Measurements from ENCODE around the gene GLIPR1L2.
"Not testable (repeated sequence)": the region's sequence is repeated elsewhere in the genome, so short reads cannot be mapped to it uniquely, and the experiment has no call there.

GLIPR1L2 gene

GRCh38 chr12:75390899-75391538 lies at the start of gene GLIPR1L2:
Gene GLIPR1L2 (plus strand): TSS chr12:75391089. CDS start chr12:75391117, 28 bp downstream.
- DNase-seq = peak; percentile 97

DNA sequence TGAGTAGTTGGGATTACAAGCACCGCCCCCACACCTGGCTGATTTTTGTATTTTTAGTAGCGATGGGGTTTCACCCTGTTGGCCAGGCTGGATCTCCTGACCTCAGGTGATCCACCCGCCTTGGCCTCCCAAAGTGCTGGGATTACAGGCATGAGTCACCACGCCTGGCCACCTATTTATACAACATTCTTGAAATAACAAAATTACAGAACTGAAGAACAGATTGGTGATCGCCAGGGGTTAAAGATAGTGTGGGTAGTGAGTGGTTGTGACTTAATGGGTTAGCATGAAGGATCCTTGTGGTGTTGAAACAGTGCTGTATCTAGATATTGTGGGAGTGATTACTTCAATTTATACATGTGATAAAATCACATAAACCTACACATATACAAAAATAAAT lies 49.0 kb upstream of the GLIPR1L2 start:
- no peak for DNase-seq

- no peak for DNase-seq
Measured at GRCh38 chr12:75345531-75345930, 45.4 kb upstream of the GLIPR1L2 start.

DNA sequence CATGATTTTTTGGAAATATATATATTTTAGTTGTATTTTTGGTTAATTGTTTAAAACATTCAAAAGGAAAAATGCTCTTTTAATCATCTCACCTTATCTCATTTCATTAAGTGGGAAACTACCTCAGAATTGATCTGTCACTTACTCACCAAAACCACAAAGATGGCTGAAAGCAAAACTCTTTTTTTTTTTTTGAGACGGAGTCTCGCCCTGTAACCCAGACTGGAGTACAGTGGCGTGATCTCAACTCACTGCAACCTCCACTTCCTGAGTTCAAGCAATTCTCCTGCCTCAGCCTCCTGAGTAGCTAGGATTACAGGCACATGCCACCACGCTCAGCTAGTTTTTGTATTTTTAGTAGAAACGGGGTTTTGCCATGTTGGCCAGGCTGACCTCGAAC lies 44.7 kb upstream of the GLIPR1L2 start:
- DNase-seq = not testable (repeated sequence)

GRCh38 chr12:75349946-75350345 lies 40.9 kb upstream of the GLIPR1L2 start:
- no peak for DNase-seq

DNA sequence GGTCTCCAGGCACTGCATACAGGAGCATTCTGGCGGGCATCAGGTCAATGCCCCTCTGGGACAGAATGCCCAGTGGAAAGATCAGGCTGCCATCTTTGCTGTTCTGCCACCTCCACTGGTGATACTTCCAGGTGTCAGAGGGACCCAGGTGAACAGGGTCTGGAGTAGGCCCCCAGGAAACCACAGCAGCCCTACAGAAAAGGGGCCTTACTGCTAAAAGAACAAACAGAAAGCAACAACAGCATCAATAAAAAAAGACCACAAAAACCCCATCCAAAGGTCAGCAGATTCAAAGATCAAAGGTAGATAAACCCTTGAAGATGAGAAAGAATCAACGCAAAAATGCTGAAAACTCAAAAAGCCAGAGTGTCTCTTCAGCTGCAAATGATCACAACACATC lies 40.5 kb upstream of the GLIPR1L2 start:
- DNase-seq = no peak

GRCh38 chr12:75354011-75354410 lies 36.9 kb upstream of the GLIPR1L2 start:
- no peak for DNase-seq

DNA sequence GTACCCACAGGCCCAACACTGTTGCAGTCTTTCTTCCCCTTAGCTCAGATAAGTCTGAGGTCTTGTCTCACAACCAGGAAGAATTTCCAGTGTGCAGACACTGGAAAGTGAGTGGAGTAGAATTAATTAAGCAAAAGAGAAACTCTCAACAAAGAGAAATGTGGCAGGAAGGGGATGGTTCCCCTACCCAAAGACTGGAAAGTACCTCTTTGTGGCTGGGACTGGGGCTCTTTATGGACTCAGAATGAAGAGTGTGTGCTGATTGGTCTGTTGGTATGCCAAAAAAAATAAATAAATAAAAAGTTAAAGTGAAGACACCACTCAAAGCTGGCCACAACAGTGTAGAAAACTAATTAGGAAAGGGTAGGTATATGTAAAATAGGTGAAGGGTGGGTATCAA lies 30.0 kb upstream of the GLIPR1L2 start:
- no peak for DNase-seq

GRCh38 chr12:75361408-75361807 lies 29.5 kb upstream of the GLIPR1L2 start:
- DNase-seq = peak; percentile 19

GRCh38 chr12:75364919-75365318 lies 26.0 kb upstream of the GLIPR1L2 start:
- DNase-seq = no peak

- DNase-seq = no peak
Measured at GRCh38 chr12:75366629-75367028, 24.3 kb upstream of the GLIPR1L2 start.

GRCh38 chr12:75374971-75375370 lies 15.9 kb upstream of the GLIPR1L2 start:
- DNase-seq = no peak

DNA sequence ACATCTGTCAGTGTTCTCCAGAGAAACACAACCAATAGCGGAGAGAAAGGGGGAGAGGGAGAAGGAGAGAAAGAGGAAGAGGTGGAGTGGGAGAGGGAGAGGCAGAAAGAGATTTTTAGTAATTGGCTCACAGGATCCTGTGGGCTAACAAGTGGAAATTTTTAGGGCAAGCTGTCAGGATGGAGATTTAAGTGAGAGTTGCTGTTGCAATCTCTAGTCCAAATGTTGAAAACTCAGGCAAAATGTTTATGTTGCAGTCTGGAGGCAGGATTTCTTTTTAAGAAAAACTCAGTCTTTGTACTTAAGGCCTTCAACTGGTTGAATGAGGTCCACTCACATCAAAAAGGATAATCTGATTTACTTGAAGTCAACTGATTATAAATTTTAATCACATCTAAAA lies 12.5 kb upstream of the GLIPR1L2 start:
- DNase-seq = no peak

- DNase-seq = peak; percentile 3
Measured at GRCh38 chr12:75389061-75389460, 1.8 kb upstream of the GLIPR1L2 start.

DNA sequence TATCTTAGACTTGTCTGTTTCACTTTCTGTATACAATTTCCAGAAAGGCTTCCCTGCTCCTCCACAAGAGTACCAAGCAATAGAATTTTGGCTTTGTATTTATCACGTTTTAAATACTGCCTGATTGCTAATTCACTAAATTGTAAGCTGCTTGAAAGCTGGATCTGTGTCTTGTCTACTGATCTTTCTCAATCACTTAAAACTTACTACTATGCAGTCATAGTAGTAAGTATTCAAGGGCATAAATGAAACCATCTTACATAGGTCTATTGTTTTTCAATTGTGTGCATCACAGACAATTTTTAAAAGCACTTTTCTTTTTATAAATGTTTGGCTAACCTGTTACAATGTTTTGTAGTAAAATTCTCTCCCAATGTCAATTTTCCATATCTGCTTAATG lies 1.2 kb upstream of the GLIPR1L2 start:
- peak; percentile 16 for DNase-seq

DNA sequence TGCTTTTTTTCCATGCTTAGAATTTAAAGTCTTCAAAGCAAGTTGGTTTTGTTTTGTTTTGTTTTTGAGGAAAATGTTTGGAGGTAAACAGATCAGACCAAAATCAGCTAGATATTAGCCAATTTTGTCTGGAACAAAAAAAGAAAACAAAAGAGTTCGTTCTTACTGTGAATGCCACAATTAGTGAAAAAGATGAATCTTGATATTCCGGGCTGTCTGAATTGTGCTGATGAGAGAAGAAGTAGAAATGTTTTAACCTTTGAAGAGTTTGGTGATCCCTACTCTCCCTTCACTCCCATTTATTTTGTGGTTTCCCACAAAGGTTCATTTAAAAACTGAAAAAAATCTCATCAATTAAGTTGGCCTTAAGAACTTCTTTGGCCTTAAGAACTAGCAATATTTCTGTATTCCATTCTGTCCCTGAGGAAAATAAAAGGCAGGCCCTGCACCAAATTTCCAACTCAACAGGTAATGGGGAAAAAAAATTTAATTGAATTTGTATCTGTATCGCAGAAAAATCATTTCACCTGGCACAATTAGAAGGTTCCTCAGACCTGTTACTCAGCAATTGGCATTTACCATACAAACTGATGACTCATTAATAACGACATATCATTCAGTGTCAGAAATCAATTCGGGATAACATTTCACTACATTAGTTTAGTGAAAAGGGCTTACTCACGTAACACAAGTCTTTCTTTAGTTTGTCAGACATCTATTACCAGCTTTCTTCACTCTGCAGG lies 562 bp upstream of the GLIPR1L2 start:
- peak; percentile 17 for DNase-seq

GRCh38 chr12:75404231-75404630 lies 13.3 kb downstream of the GLIPR1L2 start:
- DNase-seq = no peak

DNA sequence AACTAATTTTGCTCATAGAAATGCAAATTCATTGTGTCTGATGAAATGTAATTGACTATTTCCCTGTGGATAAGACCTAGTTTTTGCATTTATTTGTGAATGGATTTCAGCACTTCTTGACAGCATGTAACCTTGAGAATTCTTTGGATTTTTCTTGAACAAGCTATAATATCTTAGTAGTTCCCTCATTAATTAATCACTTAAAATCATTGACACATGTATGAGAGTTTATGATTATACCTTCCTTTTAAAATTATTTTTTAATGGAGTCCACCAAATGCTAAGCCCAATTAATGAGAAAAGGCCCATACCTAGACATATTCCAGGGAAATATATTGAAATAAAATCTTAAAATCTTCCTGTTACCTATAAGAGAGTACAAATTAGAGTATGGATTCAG lies 16.8 kb downstream of the GLIPR1L2 start:
- no peak for DNase-seq

DNA sequence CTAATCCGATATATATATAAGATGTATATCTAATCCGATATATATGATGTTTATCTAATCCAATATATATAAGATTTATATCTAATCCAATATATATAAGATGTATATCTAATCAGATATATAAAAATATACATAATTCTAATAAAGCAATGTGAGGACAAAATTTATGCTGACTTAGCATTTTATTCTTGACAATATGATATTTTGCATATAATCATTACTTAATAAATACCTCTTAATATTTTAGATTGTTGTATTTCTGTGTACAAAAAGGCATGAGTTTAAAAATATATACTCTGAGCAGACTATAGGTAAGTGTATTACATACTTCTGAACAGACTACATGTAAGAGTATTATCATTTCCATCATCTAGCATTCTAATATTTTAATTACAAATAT lies 18.9 kb downstream of the GLIPR1L2 start:
- DNase-seq = no peak

DNA sequence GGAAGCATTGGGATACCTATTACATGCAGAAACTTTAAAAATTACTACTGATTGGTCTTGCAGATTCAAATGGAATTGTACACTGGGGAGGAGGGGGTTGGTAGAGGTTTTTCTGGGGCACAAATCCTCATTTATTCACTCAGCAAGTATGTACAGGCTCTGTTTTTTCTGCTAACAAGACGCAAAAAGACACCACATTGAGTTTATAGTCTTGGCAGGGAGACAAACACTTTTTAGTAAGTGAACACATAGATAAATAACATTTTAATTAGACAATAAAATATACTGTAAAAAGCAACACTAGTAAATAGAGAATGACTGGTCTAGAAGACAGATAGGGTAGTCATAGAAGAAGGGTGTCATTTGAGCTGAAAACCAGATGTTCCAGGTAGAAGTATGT lies 23.8 kb downstream of the GLIPR1L2 start:
- no peak for DNase-seq

- no peak for DNase-seq
Measured at GRCh38 chr12:75419841-75420240, 29.0 kb downstream of the GLIPR1L2 start.

DNA sequence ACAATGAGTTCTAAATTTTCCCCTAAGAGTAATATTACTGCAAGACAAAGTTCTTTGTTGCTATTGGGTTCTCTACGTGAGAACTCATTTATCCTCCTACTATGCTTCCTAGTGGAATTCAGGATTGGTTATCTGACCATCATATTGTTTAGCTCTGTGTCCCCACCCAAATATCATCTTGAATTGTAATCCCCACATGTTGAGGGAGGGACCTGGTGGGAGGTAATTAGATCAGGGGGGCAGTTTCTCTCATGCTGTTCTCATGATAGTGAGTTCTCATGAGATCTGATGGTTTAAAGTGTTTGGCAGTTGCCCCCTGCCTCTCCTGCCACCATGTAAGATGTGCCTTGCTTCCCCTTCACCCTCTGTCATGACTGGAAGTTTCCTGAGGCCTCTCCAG lies 36.6 kb downstream of the GLIPR1L2 start:
- DNase-seq = no peak

DNA sequence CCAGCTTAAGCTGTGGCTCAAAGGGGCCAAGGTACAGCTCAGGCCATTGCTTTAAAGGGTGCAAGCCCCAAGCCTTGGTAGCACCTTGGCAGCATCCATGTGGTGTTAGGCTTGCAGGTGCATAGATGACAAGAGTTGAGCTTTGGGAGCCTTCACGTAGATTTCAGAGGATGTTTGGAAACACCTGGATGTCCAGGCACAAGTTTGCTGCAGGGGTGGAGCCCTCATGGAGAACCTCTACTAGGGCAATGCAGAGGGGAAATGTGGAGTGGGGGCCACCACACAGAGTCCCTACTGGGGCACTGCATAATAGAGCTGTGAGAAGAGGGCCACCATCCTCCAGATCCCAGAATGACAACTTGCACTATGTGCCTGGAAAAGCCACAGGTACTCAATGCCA lies 37.9 kb downstream of the GLIPR1L2 start:
- DNase-seq = no peak

DNA sequence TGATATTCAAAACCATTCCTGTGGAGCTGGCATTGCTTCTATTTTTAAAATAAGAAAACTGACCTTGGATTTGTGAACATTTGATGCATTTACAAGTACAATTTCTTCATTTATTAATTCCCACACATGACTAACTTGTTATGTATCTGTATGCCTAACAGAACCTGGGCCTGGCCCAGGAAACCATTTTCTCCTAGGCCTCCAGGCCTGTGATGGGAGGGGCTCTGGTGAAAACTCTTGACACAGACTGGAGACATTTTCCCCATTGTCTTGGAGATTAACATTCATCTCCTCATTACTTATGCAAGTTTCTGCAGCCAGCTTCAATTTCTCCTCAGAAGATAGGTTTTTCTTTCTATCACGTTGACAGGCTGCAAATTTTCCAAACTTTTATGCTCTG lies 42.0 kb downstream of the GLIPR1L2 start:
- no peak for DNase-seq

GRCh38 chr12:75437564-75437963 lies 46.7 kb downstream of the GLIPR1L2 start:
- peak; percentile 16 for DNase-seq

Measured in hematopoietic multipotent progenitor cell treated with erythropoietin and hydrocortisone succinate and interleukin-3 and kit ligand, for 8 days (in vitro differentiated cells).